K562 (cell line): ENCODE measurements around the gene PRRC2B. TPM values are rescaled to one million over a fixed set of nuclear protein-coding genes. Genes with fewer than 3 reads are reported as not detected.

ENCODE experiments used
- FOXP1 ChIP-seq: sonication (generic); formaldehyde crosslinking; IDR thresholded peaks from 2 replicates; pipeline ENCODE4 v1.8.0; 2022; ENCODE audit warnings: mild to moderate bottlenecking, missing genetic modification reagents
- JUNB ChIP-seq: fragments of 450-650 bp; formaldehyde crosslinking; conservative IDR thresholded peaks from 2 replicates; pipeline ENCODE4 v1.4.0; 2020; ENCODE audit warnings: mild to moderate bottlenecking
- polyA plus RNA-seq, 8 experiments: library from polyadenylated mRNA; depleted of rRNA in 4 of 8; stranded (reverse) in 5 of 8; unstranded in 3 of 8; fragments of >200 nt; fragmentation: Nextera tagmentation in 2 of 8; fragmentation: Illumina TruSeq in 1 of 8; extraction: Ambion mirVana in 2 of 8; extraction: Trizol in 1 of 8; gene quantifications; 2 replicates each; pipeline versions ENCODE4 v1.2.1 to v1.2.3, GENCODE V29; 2011 to 2014; ENCODE audit warnings: inconsistent platforms in 1 of 8, missing spikeins in 1 of 8
- total RNA-seq, 7 experiments: library from RNA; depleted of rRNA in 6 of 7; stranded (reverse); fragments of >200 nt in 6 of 7; fragmentation: Illumina TruSeq in 2 of 7; extraction: Trizol in 2 of 7; gene quantifications; 2 replicates each; pipeline versions ENCODE4 v1.2.1 to v1.2.3, GENCODE V29; 2011 to 2021; ENCODE audit warnings: low replicate concordance in 1 of 7
- TF ChIP-seq, protein P1 (sequence below), 2 experiments: fragments of 450-650 bp; IDR thresholded peaks; 2 replicates each; pipeline ENCODE4 v1.6.1; 2016; ENCODE audit warnings: mild to moderate bottlenecking in 2 of 2, borderline replicate concordance in 1 of 2, low read depth in 1 of 2, moderate library complexity in 1 of 2

Gene PRRC2B
- total and polyA plus RNA-seq, 9 of the 15 experiments (the other 6 are each of a cell fraction or from before 2014, with no cell fraction given) = 0.34 to 125 (median 30.9) TPM

DNA sequence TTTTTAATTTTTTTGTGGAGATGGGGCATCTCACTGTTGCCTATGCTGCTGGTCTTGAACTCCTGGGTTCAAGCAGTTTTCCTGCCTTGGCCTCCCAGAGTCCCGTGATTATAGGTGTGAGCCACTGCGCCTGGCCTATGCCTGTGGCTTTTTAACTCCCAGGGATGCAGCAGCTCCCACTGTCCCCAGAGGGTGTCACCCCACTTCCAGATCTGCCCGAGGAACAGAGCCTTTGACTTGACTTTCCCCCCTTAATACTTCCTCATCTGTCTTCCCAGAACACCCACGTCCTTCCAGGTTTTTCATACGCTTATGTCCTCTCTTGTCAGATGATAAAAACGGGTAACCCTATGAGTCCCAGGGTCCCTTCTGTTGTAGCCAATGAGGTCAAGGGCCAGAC lies 7.6 kb upstream of the PRRC2B start (continued):
- TF ChIP-seq, protein P1, sequence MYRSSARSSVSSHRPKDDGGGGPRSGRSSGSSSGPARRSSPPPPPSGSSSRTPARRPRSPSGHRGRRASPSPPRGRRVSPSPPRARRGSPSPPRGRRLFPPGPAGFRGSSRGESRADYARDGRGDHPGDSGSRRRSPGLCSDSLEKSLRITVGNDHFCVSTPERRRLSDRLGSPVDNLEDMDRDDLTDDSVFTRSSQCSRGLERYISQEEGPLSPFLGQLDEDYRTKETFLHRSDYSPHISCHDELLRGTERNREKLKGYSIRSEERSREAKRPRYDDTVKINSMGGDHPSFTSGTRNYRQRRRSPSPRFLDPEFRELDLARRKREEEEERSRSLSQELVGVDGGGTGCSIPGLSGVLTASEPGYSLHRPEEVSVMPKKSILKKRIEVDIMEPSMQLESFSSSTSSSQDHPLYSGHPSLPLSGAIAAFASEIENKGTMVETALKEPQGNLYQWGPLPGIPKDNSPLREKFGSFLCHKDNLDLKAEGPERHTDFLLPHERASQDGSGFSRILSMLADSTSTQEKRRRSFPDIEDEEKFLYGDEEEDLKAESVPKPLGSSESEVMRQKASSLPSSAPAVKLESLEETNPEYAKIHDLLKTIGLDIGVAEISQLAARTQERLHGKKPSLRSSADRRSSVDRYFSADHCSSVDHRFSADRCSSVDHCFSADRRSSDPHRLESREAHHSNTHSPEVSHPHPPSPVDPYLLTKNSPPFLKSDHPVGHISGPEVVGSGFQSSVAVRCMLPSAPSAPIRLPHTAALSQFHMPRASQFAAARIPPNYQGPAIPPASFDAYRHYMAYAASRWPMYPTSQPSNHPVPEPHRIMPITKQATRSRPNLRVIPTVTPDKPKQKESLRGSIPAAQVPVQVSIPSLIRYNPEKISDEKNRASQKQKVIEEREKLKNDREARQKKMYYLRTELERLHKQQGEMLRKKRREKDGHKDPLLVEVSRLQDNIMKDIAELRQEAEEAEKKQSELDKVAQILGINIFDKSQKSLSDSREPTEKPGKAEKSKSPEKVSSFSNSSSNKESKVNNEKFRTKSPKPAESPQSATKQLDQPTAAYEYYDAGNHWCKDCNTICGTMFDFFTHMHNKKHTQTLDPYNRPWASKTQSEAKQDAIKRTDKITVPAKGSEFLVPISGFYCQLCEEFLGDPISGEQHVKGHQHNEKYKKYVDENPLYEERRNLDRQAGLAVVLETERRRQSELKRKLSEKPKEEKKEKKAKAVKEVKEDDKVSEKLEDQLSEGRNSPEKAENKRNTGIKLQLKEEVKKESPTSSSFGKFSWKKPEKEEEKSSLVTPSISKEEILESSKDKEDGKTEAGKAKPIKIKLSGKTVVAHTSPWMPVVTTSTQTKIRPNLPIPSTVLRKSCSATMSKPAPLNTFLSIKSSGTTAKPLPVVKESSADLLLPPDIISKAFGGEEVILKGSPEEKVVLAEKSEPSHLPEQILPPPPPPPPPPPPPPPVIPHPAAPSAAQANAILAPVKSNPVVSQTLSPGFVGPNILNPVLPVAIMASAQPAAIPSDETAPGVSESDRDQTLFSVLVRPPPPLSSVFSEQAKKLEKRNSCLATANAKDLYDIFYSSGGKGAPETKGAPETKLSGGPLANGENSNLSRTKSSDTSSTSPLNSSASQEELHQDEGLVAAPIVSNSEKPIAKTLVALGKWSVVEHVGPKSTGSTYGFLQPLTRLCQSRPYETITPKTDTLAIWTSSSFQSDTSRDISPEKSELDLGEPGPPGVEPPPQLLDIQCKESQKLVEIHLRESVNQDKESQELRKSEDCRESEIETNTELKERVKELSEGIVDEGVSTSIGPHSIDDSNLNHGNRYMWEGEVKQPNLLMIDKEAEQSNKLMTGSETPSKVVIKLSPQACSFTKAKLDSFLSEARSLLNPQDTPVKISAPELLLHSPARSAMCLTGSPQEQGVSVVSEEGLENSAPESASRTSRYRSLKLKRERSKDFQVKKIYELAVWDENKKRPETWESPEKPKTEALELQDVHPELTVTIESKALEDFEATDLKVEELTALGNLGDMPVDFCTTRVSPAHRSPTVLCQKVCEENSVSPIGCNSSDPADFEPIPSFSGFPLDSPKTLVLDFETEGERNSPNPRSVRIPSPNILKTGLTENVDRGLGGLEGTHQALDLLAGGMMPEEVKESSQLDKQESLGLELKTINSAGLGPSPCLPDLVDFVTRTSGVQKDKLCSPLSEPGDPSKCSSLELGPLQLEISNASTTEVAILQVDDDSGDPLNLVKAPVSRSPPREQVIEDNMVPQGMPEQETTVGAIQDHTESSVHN (IDR thresholded peaks at IDR 0.05; ENCODE audit: borderline replicate concordance in 1 of 2, low read depth in 1 of 2) = no peak
- TF ChIP-seq FOXP1 (CRISPR knock-in tag) = no peak
- TF ChIP-seq JUNB (CRISPR knock-in tag) = no peak
- TF ChIP-seq, all 486 proteins: peak for 0
